ENCODE measurements around the gene NOS2. TPM values are rescaled to one million over a fixed set of nuclear protein-coding genes. Genes with fewer than 3 reads are reported as not detected.

Gene NOS2
- total RNA-seq, 3 donors from 2014 or later, result 10.5 to 67.1 (median 11.0) TPM

DNA sequence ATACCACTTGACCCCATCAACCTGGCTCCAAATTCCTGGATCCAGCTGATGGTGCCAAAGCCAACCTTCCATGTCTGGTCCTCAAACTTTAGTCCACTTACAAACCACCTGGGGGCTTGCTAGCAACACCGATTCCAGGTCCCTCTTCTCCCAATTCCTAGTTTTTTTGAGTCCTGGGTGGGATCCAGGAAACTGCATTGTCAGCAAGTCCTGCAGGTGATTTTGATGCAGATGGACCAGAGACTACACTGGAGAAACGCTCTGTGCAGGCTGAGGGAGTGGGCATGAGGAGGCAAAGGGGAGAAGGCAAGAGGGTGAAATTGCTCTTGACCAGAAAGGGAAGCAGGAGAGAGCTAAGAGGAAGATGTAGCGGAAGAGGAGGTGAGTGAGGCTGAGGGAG, 21.0 kb upstream of the NOS2 start:
- H3K4me1 ChIP-seq (ENCODE audit: low read depth), result peaks cover 25% of the 10 kb centered on the region
- H3K9me3 ChIP-seq, result peaks cover 19% of the 10 kb centered on the region
- no peak for TF ChIP-seq CTCF (IDR thresholded peaks at IDR 0.05)
- no peak overlapping the region for H3K4me3 ChIP-seq
- H3K36me3 ChIP-seq (ENCODE audit: low read depth), result no peaks in the 10 kb centered on the region
- ATAC-seq (no peak), DNase-seq (no peak)
- intact Hi-C loops (cut with DNase I, micrococcal nuclease), result no loop called here

- intact Hi-C loops (cut with DNase I, micrococcal nuclease), result no loop called here
- Histone ChIP-seq H3K4me1 (ENCODE audit: low read depth) (peaks cover 16% of the 10 kb centered on the region), H3K9me3 (peaks cover 19% of the 10 kb centered on the region), H3K36me3 (ENCODE audit: low read depth) (no peaks in the 10 kb centered on the region), H3K4me3 (no peak overlapping the region)
- ATAC-seq (peak; percentile 73), DNase-seq (no peak)
- TF ChIP-seq CTCF (IDR thresholded peaks at IDR 0.05), result no peak
Measured at GRCh38 chr17:27819145-27819544, 18.8 kb upstream of the NOS2 start.

GRCh38 chr17:27818401-27819105, 18.2 kb upstream of the NOS2 start:
- H3K4me3 ChIP-seq, result no peak overlapping the region
- peak; percentile 43 to 67 (median 55) for DNase-seq
- no peak for TF ChIP-seq CTCF (IDR thresholded peaks at IDR 0.05)
- H3K4me1 ChIP-seq (ENCODE audit: low read depth), result peaks cover 16% of the 10 kb centered on the region
- peaks cover 19% of the 10 kb centered on the region for H3K9me3 ChIP-seq
- peak; percentile 47 for ATAC-seq
- no peaks in the 10 kb centered on the region for H3K36me3 ChIP-seq (ENCODE audit: low read depth)
- intact Hi-C loops (cut with DNase I, micrococcal nuclease), result no loop called here

- peaks cover 16% of the 10 kb centered on the region for H3K4me1 ChIP-seq (ENCODE audit: low read depth)
- H3K4me3 ChIP-seq, result no peak overlapping the region
- peak; percentile 51 for ATAC-seq
- H3K36me3 ChIP-seq (ENCODE audit: low read depth), result no peaks in the 10 kb centered on the region
- DNase-seq, result no peak
- peaks cover 18% of the 10 kb centered on the region for H3K9me3 ChIP-seq
- intact Hi-C loops (cut with DNase I, micrococcal nuclease), result no loop called here
- TF ChIP-seq CTCF (IDR thresholded peaks at IDR 0.05), result no peak
Measured at GRCh38 chr17:27817731-27818130, 17.4 kb upstream of the NOS2 start.

- intact Hi-C loops (cut with DNase I, micrococcal nuclease), result no loop called here
- no peak overlapping the region for H3K4me3 ChIP-seq
- no peaks in the 10 kb centered on the region for H3K36me3 ChIP-seq (ENCODE audit: low read depth)
- no peak for ATAC-seq
- peaks cover 10% of the 10 kb centered on the region for H3K9me3 ChIP-seq
- DNase-seq, result no peak
- no peak for TF ChIP-seq CTCF (IDR thresholded peaks at IDR 0.05)
- H3K4me1 ChIP-seq (ENCODE audit: low read depth), result peaks cover 21% of the 10 kb centered on the region
Measured at GRCh38 chr17:27816946-27817345, 16.6 kb upstream of the NOS2 start.
